Mucosa of descending colon (tissue), 3 donors: ENCODE results near the gene ALG6. TPM values are rescaled to one million over a fixed set of nuclear protein-coding genes. Genes with fewer than 3 reads are reported as not detected.

Source experiments
- ATAC-seq: fragments of 200-7000 bp; cut with Tn5 transposase; one replicate; pipeline ENCODE4 v1.9.1; 2020; ENCODE audit warnings: mild to moderate bottlenecking, moderate library complexity
- DNase-seq, 3 donors: peaks; one replicate each; pipeline ENCODE4 v3.0.0-alpha.2; 2020
- H3K36me3 ChIP-seq: fragments of 200-600 bp; one replicate; pipeline ENCODE4 v1.8.0; 2021; ENCODE audit warnings: low read depth, mild to moderate bottlenecking
- H3K4me1 ChIP-seq: fragments of 200-600 bp; one replicate; pipeline ENCODE4 v1.8.0; 2021; ENCODE audit warnings: low read depth, mild to moderate bottlenecking
- H3K4me3 ChIP-seq: fragments of 200-600 bp; one replicate; pipeline ENCODE4 v1.8.0; 2021; ENCODE audit warnings: mild to moderate bottlenecking
- H3K9me3 ChIP-seq: fragments of 200-600 bp; one replicate; pipeline ENCODE4 v1.8.0; 2021; ENCODE audit warnings: mild to moderate bottlenecking
- intact Hi-C, 2 donors: fragments of 100-400 bp; cut with DNase I in 1 of 2; cut with micrococcal nuclease in 1 of 2; formaldehyde crosslinking; loops; one replicate each; pipeline versions ENCODE4 v1.11.0 to v1.11.1; 2022; cut with DNase I, micrococcal nuclease
- total RNA-seq, 3 donors: library from RNA; stranded (reverse); fragmentation: NEBNext Ultra II Directional in 2 of 3; extraction: Animal tissue kit (Norgen Biotek cat#: 25700) in 2 of 3; gene quantifications; one replicate each; pipeline versions ENCODE4 v1.2.1 to v1.2.4, GENCODE V29; 2021 to 2023
- TF ChIP-seq, protein P1 (sequence below): fragments of 200-600 bp; IDR thresholded peaks from one replicate; pipeline ENCODE4 v1.8.0; 2022; ENCODE audit warnings: antibody characterized with exemption, mild to moderate bottlenecking
- donor health status: DM: no; HTN: no; CAD: no; lungs with moderate emphysema.
- donor health status: DM: no; HTN: no; CAD: no.
- donor health status: DM: no; HTN: yes; CAD: no.

Gene ALG6
- total RNA-seq, 3 donors from 2014 or later: 9.2 to 14.5 (median 13.7) TPM

DNA sequence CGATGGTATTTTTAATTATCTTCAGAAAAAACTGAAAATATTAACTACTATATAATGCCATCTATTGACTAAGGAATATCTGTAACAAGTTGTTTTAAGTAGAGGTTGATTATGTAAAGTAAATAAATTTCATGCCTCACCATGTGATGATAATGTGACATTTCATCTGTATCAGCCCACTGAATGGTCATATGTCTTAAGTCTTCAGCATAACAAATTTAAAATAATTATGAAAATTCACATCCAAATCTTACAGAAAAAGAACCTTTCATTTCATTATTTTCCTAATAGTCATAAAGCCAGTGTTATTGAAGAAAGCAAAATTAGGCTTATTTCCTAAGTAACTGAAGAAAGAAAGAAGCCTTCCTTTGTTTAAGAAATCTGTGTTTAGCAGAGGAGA lies 83.0 kb downstream of the ALG6 start:
- TF ChIP-seq, protein P1, sequence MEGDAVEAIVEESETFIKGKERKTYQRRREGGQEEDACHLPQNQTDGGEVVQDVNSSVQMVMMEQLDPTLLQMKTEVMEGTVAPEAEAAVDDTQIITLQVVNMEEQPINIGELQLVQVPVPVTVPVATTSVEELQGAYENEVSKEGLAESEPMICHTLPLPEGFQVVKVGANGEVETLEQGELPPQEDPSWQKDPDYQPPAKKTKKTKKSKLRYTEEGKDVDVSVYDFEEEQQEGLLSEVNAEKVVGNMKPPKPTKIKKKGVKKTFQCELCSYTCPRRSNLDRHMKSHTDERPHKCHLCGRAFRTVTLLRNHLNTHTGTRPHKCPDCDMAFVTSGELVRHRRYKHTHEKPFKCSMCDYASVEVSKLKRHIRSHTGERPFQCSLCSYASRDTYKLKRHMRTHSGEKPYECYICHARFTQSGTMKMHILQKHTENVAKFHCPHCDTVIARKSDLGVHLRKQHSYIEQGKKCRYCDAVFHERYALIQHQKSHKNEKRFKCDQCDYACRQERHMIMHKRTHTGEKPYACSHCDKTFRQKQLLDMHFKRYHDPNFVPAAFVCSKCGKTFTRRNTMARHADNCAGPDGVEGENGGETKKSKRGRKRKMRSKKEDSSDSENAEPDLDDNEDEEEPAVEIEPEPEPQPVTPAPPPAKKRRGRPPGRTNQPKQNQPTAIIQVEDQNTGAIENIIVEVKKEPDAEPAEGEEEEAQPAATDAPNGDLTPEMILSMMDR: no peak
- Histone ChIP-seq H3K4me3 (no peak overlapping the region), H3K9me3 (no peaks in the 10 kb centered on the region), H3K36me3 (no peaks in the 10 kb centered on the region), H3K4me1 (no peaks in the 10 kb centered on the region)
- no peak for ATAC-seq
- intact Hi-C loops: no loop called here
- no peak for DNase-seq

DNA sequence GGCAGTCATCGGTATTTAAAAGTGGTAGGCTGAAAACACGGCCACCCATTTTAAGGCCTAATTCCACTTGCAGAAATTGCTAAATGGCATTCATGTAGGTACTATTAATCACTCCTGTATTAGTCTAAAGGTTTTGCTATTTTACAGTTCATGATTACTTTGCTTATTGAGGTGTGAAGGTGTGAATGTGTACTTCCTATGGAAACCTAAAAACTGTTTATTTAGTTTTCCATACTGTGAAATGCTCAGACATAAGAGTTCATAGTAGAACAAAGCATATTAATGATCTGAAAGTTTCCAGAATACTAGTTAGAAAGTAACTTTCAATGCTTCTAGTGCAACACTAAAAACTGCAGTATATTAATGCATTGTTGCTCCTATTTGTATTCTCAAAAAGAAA lies 85.8 kb downstream of the ALG6 start:
- ATAC-seq (no peak), DNase-seq (no peak)
- no peaks in the 10 kb centered on the region for H3K9me3 ChIP-seq
- TF ChIP-seq, protein P1: no peak
- H3K4me1 ChIP-seq: no peaks in the 10 kb centered on the region
- H3K36me3 ChIP-seq: no peaks in the 10 kb centered on the region
- no peak overlapping the region for H3K4me3 ChIP-seq
- intact Hi-C loops: no loop called here

DNA sequence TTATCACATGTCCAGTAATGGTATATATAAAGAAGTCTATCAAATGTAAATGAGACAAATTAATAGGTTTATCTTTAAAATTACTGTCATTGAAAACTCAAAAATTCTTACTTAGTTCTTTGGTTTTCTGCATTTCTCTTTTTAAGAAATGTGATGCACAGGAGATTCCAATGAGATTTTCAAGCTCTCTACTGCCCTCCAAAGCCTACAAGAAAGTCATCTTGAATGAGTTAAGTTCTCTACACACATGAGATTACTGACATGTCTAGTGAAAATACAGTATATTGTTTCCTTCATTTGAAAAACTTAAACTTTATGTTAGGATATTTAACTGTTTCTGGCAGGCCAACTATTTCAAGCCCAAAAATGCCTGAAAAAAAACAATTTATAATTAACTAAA lies 86.8 kb downstream of the ALG6 start:
- H3K4me1 ChIP-seq: no peaks in the 10 kb centered on the region
- no peak overlapping the region for H3K4me3 ChIP-seq
- ATAC-seq (no peak), DNase-seq (no peak)
- TF ChIP-seq, protein P1: no peak
- no peaks in the 10 kb centered on the region for H3K9me3 ChIP-seq
- intact Hi-C loops: no loop called here
- H3K36me3 ChIP-seq: no peaks in the 10 kb centered on the region

DNA sequence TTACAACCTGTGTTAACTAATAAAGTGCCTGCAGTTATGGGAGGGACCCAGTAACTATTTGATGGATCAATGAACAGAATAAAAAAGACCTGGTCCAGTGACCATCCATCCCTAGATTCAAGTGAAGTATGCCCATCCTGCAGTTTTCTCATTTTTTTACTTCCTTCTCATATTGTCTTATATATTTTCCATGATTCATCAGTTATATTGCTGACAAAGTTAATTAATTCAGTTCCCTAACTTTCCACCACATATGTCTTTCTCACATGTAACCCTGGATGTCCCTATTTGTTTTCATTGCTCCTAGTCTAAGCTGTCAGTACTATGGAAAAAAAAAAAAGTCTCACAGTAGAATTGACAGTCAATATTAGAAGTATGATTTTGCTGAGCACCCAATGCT lies 91.3 kb downstream of the ALG6 start:
- intact Hi-C loops: no loop called here
- Histone ChIP-seq H3K36me3 (no peaks in the 10 kb centered on the region), H3K4me3 (no peak overlapping the region), H3K9me3 (peaks cover 9% of the 10 kb centered on the region), H3K4me1 (no peaks in the 10 kb centered on the region)
- DNase-seq (no peak), ATAC-seq (no peak)
- TF ChIP-seq, protein P1: no peak

DNA sequence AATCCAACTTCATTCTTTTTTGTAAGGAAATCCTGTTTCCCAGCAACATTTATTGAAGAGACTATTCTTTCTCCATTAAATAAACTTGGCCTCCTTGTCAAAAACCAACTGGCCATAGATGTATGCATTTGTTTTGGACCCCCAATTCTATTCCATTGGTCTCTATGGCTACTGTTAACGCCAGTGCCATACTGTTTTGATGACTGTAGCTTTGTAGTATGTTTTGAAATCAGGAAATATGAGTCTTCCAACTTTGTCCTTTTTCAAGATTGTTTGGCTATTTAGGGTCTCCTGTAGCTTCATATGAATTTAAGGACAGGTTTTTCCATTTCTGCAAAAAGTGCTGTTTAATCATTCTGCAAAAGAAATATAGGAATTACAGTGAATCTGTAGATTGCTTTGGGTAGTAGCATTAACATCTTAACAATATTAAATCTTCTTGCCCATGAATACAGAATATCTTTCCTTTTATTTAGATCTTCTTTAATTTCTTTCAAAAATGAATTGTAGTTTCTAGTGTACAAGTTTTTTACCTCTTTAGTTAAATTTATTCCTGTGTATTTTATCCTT lies 94.3 kb downstream of the ALG6 start:
- peaks cover 9% of the 10 kb centered on the region for H3K9me3 ChIP-seq
- ATAC-seq (no peak), DNase-seq (no peak)
- H3K36me3 ChIP-seq: no peaks in the 10 kb centered on the region
- no peaks in the 10 kb centered on the region for H3K4me1 ChIP-seq
- TF ChIP-seq, protein P1: no peak
- intact Hi-C loops: no loop called here
- no peak overlapping the region for H3K4me3 ChIP-seq

DNA sequence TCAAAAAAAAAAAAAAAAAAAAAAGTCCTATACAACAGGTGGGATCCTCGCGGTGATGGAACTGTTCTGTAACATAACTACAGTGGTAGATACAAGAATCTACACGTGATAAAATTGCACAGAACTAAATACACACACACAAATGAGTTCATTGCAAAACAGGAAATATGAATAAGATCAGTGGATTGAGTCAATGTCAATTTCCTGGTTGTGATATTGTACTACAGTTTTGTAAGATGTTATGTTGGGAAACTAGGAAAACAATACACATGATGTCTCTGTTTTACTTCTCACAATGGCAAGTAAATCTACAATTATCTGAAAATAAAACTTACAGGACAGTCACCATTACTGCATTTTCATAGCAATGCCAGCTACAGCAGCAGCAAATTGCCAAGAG lies 95.8 kb downstream of the ALG6 start:
- H3K4me1 ChIP-seq: no peaks in the 10 kb centered on the region
- H3K36me3 ChIP-seq: no peaks in the 10 kb centered on the region
- H3K9me3 ChIP-seq: peaks cover 9% of the 10 kb centered on the region
- H3K4me3 ChIP-seq: no peak overlapping the region
- ATAC-seq (no peak), DNase-seq (no peak)
- intact Hi-C loops: no loop called here
- TF ChIP-seq, protein P1: no peak
